Measurements from ENCODE around the gene NDUFB5. TPM values are rescaled to one million over a fixed set of nuclear protein-coding genes. Genes with fewer than 3 reads are reported as not detected.
"Not testable (repeated sequence)": the region's sequence is repeated elsewhere in the genome, so short reads cannot be mapped to it uniquely, and the experiment has no call there.

Gene NDUFB5
- total and polyA plus RNA-seq, 4 experiments from 2014 or later = 55.7 to 121 (median 72.9) TPM

DNA sequence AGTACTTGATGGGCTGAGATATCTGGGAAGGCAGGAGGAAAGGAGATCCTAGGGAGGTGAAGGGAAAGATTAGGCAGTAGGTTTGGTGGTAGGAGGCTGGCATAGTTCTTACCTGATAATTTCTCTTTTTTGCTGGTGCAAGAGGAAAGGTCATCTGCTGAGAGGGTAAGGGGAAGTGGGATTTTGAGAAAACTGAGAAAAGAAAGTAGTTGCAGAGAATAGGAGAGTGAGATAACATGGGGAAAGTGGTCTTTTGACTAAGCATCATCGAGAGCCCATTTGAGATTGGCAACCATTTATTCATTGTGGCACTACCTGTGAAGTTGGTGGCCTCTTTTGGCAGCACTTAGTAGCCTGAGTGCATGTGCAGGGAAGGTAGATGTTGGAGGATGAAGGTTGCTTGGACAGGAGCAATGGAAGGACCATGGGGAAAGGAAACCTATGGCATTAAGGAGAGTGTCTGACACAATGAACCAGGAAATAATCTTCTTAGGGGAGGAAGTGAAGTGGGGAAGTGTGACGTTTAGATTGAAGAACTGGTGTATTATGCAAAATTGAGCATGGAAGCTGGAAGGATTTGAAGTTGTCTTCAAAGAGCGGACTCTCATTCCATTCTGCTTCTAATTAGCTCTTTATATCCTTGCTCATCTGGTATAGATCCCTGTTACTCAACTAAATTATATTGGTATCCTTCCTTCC lies 26.3 kb downstream of the NDUFB5 start:
- H3K27me3 ChIP-seq (ENCODE audit: insufficient read depth, low read length) = no peaks in the 10 kb centered on the region
- no peaks in the 10 kb centered on the region for H3K9me3 Mint-ChIP-seq
- no peak overlapping the region for H3K4me3 ChIP-seq (ENCODE audit: low read length in 2 of 2)
- H3K36me3 ChIP-seq (ENCODE audit: insufficient read depth, low read length) = no peaks in the 10 kb centered on the region
- no peak overlapping the region for H3K27ac Mint-ChIP-seq
- H3K4me3 Mint-ChIP-seq = no peak overlapping the region
- DNase-seq = no peak
- POLR2A ChIA-PET (ENCODE audit: partially characterized antibody) = no interaction called here
- intact Hi-C loops (cut with micrococcal nuclease) = no loop called here
- no peaks in the 10 kb centered on the region for H3K27me3 Mint-ChIP-seq
- no peak overlapping the region for H3K27ac ChIP-seq (ENCODE audit: low read depth, low read length)
- no peaks in the 10 kb centered on the region for H3K4me1 Mint-ChIP-seq
- H3K4me1 ChIP-seq (ENCODE audit: insufficient read depth, low read length) = no peaks in the 10 kb centered on the region
- CTCF ChIA-PET (ENCODE audit: partially characterized antibody) = interaction anchor here (0.7 kb wide), 1 partner anchor 16 kb away, joined by 3 read pairs; no protein-coding TSS in a partner anchor
- no peaks in the 10 kb centered on the region for H3K9me3 ChIP-seq (ENCODE audit: control insufficient read depth in 1 of 2, low read length in 2 of 2)
- H3K36me3 Mint-ChIP-seq = peaks cover 6 to 8% of the 10 kb centered on the region in 2 donors

DNA sequence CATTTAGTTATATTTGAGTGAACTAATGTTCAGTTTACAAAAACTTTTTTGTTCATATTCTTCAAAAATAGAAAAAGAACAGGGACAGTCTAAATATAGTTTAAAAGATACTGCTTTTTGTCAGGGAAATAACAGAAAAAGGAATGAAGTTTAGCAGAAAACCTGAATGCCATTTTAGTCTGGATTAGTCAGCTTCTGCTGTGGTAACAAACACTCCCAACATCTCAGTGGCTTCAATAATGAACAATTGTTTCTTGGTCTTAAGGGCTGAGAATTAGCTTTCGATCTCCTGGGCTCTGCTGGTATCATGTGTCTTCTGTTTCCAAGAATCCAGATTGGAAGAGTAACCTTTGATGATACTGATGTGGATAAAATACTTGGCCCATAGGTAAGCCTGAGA lies 35.9 kb downstream of the NDUFB5 start:
- no peaks in the 10 kb centered on the region for H3K36me3 ChIP-seq (ENCODE audit: insufficient read depth, low read length)
- H3K27me3 ChIP-seq (ENCODE audit: insufficient read depth, low read length) = no peaks in the 10 kb centered on the region
- H3K4me3 Mint-ChIP-seq = no peak overlapping the region
- no peaks in the 10 kb centered on the region for H3K4me1 Mint-ChIP-seq
- ChIA-PET POLR2A (ENCODE audit: partially characterized antibody) (no interaction called here), CTCF (ENCODE audit: partially characterized antibody) (interaction anchor here (1.0 kb wide), 1 partner anchor 9 kb away, joined by 6 read pairs; no protein-coding TSS in a partner anchor)
- peaks cover 0 to 2% (median 0%) of the 10 kb centered on the region in 8 donors for H3K9me3 Mint-ChIP-seq
- H3K4me1 ChIP-seq (ENCODE audit: insufficient read depth, low read length) = no peaks in the 10 kb centered on the region
- no peak overlapping the region for H3K27ac ChIP-seq (ENCODE audit: low read depth, low read length)
- H3K27me3 Mint-ChIP-seq = no peaks in the 10 kb centered on the region
- no peaks in the 10 kb centered on the region for H3K9me3 ChIP-seq (ENCODE audit: control insufficient read depth in 1 of 2, low read length in 2 of 2)
- no peak overlapping the region for H3K27ac Mint-ChIP-seq
- DNase-seq = no peak
- peaks cover 0 to 3% of the 10 kb centered on the region in 2 donors for H3K36me3 Mint-ChIP-seq
- intact Hi-C loops (cut with micrococcal nuclease) = no loop called here
- H3K4me3 ChIP-seq (ENCODE audit: low read length in 2 of 2) = no peak overlapping the region

DNA sequence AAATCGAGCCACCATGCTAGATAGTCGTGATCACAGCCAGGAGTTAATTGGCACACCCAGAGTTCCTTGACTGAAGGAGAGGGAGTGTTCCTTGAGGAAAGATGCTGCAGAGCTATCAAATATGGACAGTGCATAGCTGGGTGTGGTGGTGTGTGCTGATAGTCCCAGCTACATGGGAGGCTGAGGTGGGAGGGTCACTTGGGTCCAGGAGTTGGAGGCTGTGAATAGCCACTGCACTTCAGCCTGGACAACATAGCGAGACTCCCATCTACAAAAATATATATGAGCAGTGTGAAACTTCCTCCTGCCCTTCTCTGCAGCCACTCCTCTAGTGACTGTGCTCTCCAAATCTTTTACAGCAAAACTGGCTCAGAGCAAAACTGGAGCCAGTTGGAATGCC lies 38.3 kb downstream of the NDUFB5 start:
- H3K36me3 ChIP-seq (ENCODE audit: insufficient read depth, low read length) = no peaks in the 10 kb centered on the region
- peaks cover 0 to 2% (median 0%) of the 10 kb centered on the region in 8 donors for H3K9me3 Mint-ChIP-seq
- POLR2A ChIA-PET (ENCODE audit: partially characterized antibody) = no interaction called here
- no peaks in the 10 kb centered on the region for H3K27me3 ChIP-seq (ENCODE audit: insufficient read depth, low read length)
- no peaks in the 10 kb centered on the region for H3K27me3 Mint-ChIP-seq
- H3K36me3 Mint-ChIP-seq = peaks cover 0 to 3% of the 10 kb centered on the region in 2 donors
- no peaks in the 10 kb centered on the region for H3K9me3 ChIP-seq (ENCODE audit: control insufficient read depth in 1 of 2, low read length in 2 of 2)
- H3K4me3 ChIP-seq (ENCODE audit: low read length in 2 of 2) = no peak overlapping the region
- no peaks in the 10 kb centered on the region for H3K4me1 ChIP-seq (ENCODE audit: insufficient read depth, low read length)
- CTCF ChIA-PET (ENCODE audit: partially characterized antibody) = no interaction called here
- no peaks in the 10 kb centered on the region for H3K4me1 Mint-ChIP-seq
- no peak overlapping the region for H3K4me3 Mint-ChIP-seq
- DNase-seq = no peak
- no peak overlapping the region for H3K27ac ChIP-seq (ENCODE audit: low read depth, low read length)
- peak overlapping the region in 1 of 7 donors; percentile 4 for H3K27ac Mint-ChIP-seq
- intact Hi-C loops (cut with micrococcal nuclease) = no loop called here

DNA sequence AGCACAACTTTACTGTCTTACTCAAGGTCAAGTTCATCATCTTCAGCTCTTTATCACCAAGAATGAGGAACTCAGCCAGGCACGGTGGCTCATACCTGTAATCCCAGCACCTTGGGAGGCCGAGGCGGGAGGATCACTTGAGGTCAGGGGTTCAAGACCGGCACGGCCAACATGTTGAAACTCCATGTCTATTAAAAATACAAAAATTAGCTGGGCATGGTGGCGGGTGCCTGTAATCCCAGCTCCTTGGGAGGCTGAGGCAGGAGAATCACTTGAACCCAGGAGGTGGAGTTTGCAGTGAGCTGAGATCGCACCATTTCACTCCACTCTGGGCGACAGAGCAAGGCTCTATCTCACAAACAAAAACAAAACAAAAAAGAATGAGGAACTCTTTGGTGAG lies 39.2 kb downstream of the NDUFB5 start:
- DNase-seq; H3K4me3 Mint-ChIP-seq; H3K4me1 Mint-ChIP-seq; POLR2A ChIA-PET (ENCODE audit: partially characterized antibody); H3K9me3 ChIP-seq (ENCODE audit: control insufficient read depth in 1 of 2, low read length in 2 of 2); H3K27ac ChIP-seq (ENCODE audit: low read depth, low read length); CTCF ChIA-PET (ENCODE audit: partially characterized antibody); H3K27ac Mint-ChIP-seq; H3K4me1 ChIP-seq (ENCODE audit: insufficient read depth, low read length); H3K27me3 ChIP-seq (ENCODE audit: insufficient read depth, low read length); H3K9me3 Mint-ChIP-seq; H3K36me3 Mint-ChIP-seq; intact Hi-C loops (cut with micrococcal nuclease); H3K4me3 ChIP-seq (ENCODE audit: low read length in 2 of 2); H3K36me3 ChIP-seq (ENCODE audit: insufficient read depth, low read length); H3K27me3 Mint-ChIP-seq: not testable (repeated sequence)

DNA sequence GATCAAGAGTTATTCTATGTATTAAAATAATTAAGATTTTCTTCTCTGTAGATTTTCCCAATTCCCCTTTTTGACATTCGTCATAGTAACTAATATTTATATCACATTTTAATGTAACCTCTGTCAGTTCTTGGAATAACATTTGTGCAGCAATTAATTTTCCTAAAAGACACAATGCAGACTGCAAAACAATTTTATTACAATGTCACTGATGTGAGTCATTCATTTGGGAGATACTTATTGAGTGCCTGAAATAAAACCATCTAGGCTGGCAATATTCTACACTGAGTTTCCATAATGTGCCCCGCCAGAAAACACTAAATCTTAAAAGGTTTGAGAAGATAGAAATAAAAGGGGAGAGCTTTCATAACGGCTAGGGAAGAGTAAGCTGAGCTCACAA lies 41.6 kb downstream of the NDUFB5 start:
- no peak overlapping the region for H3K4me3 Mint-ChIP-seq
- ChIA-PET CTCF (ENCODE audit: partially characterized antibody) (no interaction called here), POLR2A (ENCODE audit: partially characterized antibody) (no interaction called here)
- Histone ChIP-seq H3K4me3 (ENCODE audit: low read length in 2 of 2) (no peak overlapping the region), H3K27ac (ENCODE audit: low read depth, low read length) (no peak overlapping the region), H3K36me3 (ENCODE audit: insufficient read depth, low read length) (no peaks in the 10 kb centered on the region), H3K9me3 (ENCODE audit: control insufficient read depth in 1 of 2, low read length in 2 of 2) (no peaks in the 10 kb centered on the region), H3K4me1 (ENCODE audit: insufficient read depth, low read length) (no peaks in the 10 kb centered on the region), H3K27me3 (ENCODE audit: insufficient read depth, low read length) (no peaks in the 10 kb centered on the region)
- no peaks in the 10 kb centered on the region for H3K9me3 Mint-ChIP-seq
- H3K27me3 Mint-ChIP-seq = no peaks in the 10 kb centered on the region
- intact Hi-C loops (cut with micrococcal nuclease) = no loop called here
- DNase-seq = no peak
- H3K27ac Mint-ChIP-seq = no peak overlapping the region
- H3K4me1 Mint-ChIP-seq = peaks cover 0 to 6% (median 2%) of the 10 kb centered on the region in 4 donors
- H3K36me3 Mint-ChIP-seq = no peaks in the 10 kb centered on the region

DNA sequence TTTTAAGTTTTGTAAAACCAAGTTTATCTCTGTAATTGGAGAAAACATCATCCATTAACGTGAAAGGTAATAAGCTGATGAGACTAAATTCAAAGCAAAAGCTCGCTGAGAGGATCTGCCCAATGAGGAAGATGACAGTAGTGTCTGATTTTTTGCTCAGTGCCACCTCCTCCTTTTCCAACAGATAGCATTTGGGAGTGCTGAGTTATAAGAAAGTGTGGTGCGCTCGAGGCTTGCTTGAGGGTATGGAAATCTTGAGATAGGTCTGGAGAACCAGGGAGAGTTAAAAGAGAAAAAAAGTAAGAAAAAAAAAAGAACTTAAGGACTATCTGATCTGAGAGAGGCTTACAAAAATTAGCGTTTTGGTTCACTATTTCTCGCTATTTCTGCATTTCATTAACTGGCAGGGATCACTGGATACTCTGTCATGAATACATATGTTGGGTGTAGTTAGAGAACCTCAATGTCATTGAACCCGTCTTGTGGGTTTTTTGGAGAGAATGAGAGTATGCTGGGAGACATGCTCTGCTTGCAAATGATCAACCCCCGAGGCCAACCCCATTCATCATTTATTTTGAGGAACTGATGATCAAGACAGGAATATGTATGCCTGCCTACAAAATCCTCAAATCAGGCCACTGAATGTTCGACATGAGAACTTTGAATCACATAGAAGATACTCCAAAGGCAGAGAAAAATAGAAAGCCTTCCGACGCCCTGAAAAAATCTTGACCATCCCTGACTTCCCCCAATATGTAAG lies 47.3 kb downstream of the NDUFB5 start:
- ChIA-PET POLR2A (ENCODE audit: partially characterized antibody) (interaction anchor here (1.0 to 1.7 kb wide), 4 partner anchors 10 to 89 kb away, joined by 3 to 8 read pairs (median 4); partner anchors contain the start of genes ACTL6A, MRPL47 and NDUFB5), CTCF (ENCODE audit: partially characterized antibody) (interaction anchor here (1.2 to 2.8 kb wide), 2 partner anchors 11 to 89 kb away, joined by 3 to 29 read pairs; partner anchors contain the start of gene ACTL6A)
- H3K4me1 ChIP-seq (ENCODE audit: insufficient read depth, low read length) = peaks cover 21% of the 10 kb centered on the region
- H3K27me3 Mint-ChIP-seq = no peaks in the 10 kb centered on the region
- peak overlapping the region in 1 of 2 donors; percentile 46 for H3K4me3 ChIP-seq (ENCODE audit: low read length in 2 of 2)
- peaks cover 23 to 44% (median 32%) of the 10 kb centered on the region in 4 donors for H3K4me1 Mint-ChIP-seq
- H3K4me3 Mint-ChIP-seq = peak overlapping the region; percentile 47 to 96 (median 82)
- no peaks in the 10 kb centered on the region for H3K27me3 ChIP-seq (ENCODE audit: insufficient read depth, low read length)
- peak overlapping the region; percentile 22 for H3K27ac ChIP-seq (ENCODE audit: low read depth, low read length)
- intact Hi-C loops (cut with micrococcal nuclease) = loop anchor here (1.0 to 5.0 kb wide), 4 partner anchors 90 to 1335 kb away; partner anchors contain the start of genes ACTL6A, DNAJC19, PIK3CA and TTC14
- H3K9me3 ChIP-seq (ENCODE audit: control insufficient read depth in 1 of 2, low read length in 2 of 2) = no peaks in the 10 kb centered on the region
- H3K36me3 ChIP-seq (ENCODE audit: insufficient read depth, low read length) = no peaks in the 10 kb centered on the region
- DNase-seq = no peak
- H3K9me3 Mint-ChIP-seq = no peaks in the 10 kb centered on the region
- H3K27ac Mint-ChIP-seq = peak overlapping the region; percentile 51 to 91 (median 77)
- peaks cover 11 to 12% of the 10 kb centered on the region in 2 donors for H3K36me3 Mint-ChIP-seq

Measured in CD4-positive, alpha-beta memory T cell (primary cell).